Central memory CD4-positive, alpha-beta T cell (primary cell): ENCODE measurements around the gene SIRPG.

Source experiments
- DNase-seq: peaks from one replicate; pipeline ENCODE4 v3.0.0; 2022

SIRPG gene

GRCh38 chr20:1588533-1589460 is 68.8 kb downstream of the SIRPG start:
- no peak for DNase-seq

- no peak for DNase-seq
These were observed 69.6 kb downstream of the SIRPG start for GRCh38 chr20:1587781-1588532.

- no peak for DNase-seq
These were observed 78.1 kb downstream of the SIRPG start for GRCh38 chr20:1579488-1579887.
